ENCODE measurements around the gene PLEKHB2.
"Not testable (repeated sequence)": the region's sequence is repeated elsewhere in the genome, so short reads cannot be mapped to it uniquely, and the experiment has no call there.

The PLEKHB2 gene

GRCh38 chr2:131105156-131105949 is at the start of gene PLEKHB2:
Gene PLEKHB2, plus strand, starts transcription at chr2:131105336. Its CDS starts 15,606 bp downstream, at chr2:131120942.
- DNase-seq, result peak; percentile 74

- DNase-seq, result no peak
Observed at GRCh38 chr2:131056204-131056931, 48.8 kb upstream of the PLEKHB2 start.

- no peak for DNase-seq
Observed at GRCh38 chr2:131056932-131057287, 48.2 kb upstream of the PLEKHB2 start.

GRCh38 chr2:131058214-131058843 is 46.8 kb upstream of the PLEKHB2 start:
- DNase-seq, result no peak

- no peak for DNase-seq
Observed at GRCh38 chr2:131058920-131059319, 46.2 kb upstream of the PLEKHB2 start.

- DNase-seq, result no peak
Observed at GRCh38 chr2:131063501-131064283, 41.4 kb upstream of the PLEKHB2 start.

- DNase-seq, result no peak
Observed at GRCh38 chr2:131064589-131065512, 40.3 kb upstream of the PLEKHB2 start.

- no peak for DNase-seq
Observed at GRCh38 chr2:131067465-131068125, 37.5 kb upstream of the PLEKHB2 start.

- DNase-seq, result not testable (repeated sequence)
Observed at GRCh38 chr2:131068172-131068571, 37.0 kb upstream of the PLEKHB2 start.

- DNase-seq, result not testable (repeated sequence)
Observed at GRCh38 chr2:131075578-131075977, 29.6 kb upstream of the PLEKHB2 start.

- DNase-seq, result peak; percentile 3
Observed at GRCh38 chr2:131076707-131077106, 28.4 kb upstream of the PLEKHB2 start.

- DNase-seq, result no peak
Observed at GRCh38 chr2:131077182-131077846, 27.8 kb upstream of the PLEKHB2 start.

- no peak for DNase-seq
Observed at GRCh38 chr2:131077966-131078365, 27.2 kb upstream of the PLEKHB2 start.

- not testable (repeated sequence) for DNase-seq
Observed at GRCh38 chr2:131079931-131080330, 25.2 kb upstream of the PLEKHB2 start.

GRCh38 chr2:131081190-131081589 is 23.9 kb upstream of the PLEKHB2 start:
- no peak for DNase-seq

- DNase-seq, result no peak
Observed at GRCh38 chr2:131085646-131086045, 19.5 kb upstream of the PLEKHB2 start.

- no peak for DNase-seq
Observed at GRCh38 chr2:131092458-131093005, 12.6 kb upstream of the PLEKHB2 start.

- DNase-seq, result peak; percentile 89
Observed at GRCh38 chr2:131093006-131093695, 12.0 kb upstream of the PLEKHB2 start, which contains the start of gene FAM168B. Gene FAM168B, minus strand, starts transcription at chr2:131093460. Its CDS starts 10,814 bp downstream, at chr2:131082646.

GRCh38 chr2:131093696-131094462 is 11.3 kb upstream of the PLEKHB2 start:
- DNase-seq, result peak; percentile 62
